GDM1 (cell line): ENCODE results near the gene PIBF1.
"Not testable (repeated sequence)": the region's sequence is repeated elsewhere in the genome, so short reads cannot be mapped to it uniquely, and the experiment has no call there.

Experiments
- DNase-seq: peaks from one replicate; lab custom pipeline; 2025; lab: John Stamatoyannopoulos, UW

PIBF1 gene

GRCh38 chr13:72823081-72823480, 41.1 kb downstream of the PIBF1 start:
- DNase-seq = no peak

DNA sequence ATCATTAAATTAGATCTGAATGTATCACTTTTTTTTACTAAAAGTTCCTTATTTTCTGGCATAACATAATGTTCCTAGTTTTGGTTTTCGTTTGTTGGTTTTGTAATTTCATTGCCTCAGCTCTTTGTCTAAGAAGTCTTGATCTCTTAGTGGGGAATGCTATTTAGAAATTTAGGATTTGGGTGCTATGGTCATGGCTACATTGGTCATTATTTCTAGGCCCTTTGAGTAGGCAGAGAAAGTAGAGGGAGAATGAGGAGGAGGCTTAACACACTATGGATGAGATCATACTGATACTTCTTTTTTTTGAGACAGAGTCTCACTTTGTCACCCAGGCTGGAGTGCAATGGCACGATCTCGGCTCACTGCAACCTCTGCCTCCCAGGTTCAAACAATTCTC, 41.8 kb downstream of the PIBF1 start:
- no peak for DNase-seq

- DNase-seq = no peak
Observed at GRCh38 chr13:72834601-72835000, 52.7 kb downstream of the PIBF1 start.

- DNase-seq = no peak
Observed at GRCh38 chr13:72839831-72840426, 58.0 kb downstream of the PIBF1 start.

GRCh38 chr13:72842991-72843390, 61.1 kb downstream of the PIBF1 start:
- DNase-seq = no peak

GRCh38 chr13:72845148-72845547, 63.2 kb downstream of the PIBF1 start:
- not testable (repeated sequence) for DNase-seq

DNA sequence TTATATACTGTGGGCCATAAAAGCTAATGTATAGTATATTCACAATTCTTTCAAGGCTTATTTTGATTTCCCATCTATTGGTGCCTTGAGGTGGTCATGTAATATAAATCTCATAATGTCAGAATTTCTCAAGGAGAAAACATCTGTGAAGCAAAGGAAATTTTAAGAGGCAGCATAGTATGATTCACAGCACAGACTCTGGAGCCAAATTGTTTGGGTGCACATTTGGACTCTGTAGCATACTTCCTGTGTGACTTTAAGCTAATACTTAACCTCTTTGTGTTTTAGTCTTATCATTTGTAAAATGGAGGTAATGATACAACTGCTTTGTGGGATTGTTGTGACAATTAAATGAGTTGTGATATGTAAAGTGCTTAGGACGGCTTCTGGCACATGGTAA, 67.6 kb downstream of the PIBF1 start:
- no peak for DNase-seq

DNA sequence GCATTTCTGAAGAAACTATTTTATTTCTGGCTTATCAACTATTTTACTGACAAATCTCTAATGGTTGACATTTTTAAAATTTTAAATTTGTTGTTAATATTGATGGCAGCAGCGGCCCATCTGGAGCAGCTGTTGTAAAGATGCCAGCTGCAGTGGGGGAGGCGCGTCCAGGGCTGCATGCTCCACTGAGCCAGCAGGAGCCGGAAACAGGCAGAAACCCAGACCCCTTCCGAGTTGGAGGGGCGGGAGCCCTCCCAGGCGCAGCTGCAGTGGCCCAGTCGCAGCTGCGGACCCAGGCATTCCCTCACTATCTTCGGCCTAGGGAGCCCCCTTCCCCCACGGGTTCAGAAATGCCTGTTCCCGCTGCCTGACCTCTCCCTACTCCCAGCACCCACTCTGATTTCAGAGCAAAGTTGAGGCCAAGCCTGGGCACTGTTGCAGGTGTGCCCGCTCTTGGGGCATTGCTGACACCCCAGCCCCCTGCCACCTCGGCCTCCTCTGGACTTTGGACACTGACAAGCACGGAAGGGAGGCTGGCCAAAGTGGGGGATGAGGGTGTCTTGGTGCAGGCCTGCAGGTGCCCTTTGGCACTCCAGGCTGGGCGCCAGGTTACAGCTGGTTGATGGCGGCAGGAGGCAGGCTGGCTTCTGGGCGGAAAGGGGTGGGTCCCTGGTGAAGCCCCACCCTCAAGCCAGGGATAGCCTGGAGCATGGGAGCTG, 69.2 kb downstream of the PIBF1 start:
- DNase-seq = no peak

- DNase-seq = no peak
Observed at GRCh38 chr13:72851678-72852014, 69.7 kb downstream of the PIBF1 start.

DNA sequence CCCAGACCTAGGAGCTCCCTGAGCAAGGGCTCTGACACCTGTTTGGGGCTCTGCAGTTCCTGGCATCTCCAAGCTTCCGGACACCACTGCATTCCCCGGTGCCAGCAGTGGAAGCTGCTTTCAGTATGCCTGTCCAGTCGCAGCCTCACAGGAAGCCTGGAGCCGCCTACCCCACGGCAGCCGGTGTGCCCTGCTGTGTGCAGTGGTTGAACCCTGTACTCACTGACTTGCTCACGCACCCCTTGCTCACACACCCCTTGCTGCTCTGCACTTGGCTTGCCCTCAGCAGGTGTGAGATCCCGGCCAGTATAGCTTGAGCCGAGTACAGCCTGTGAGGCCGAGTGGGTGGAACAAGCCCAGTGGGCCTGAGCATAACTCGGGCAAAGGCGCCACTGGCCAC, 70.3 kb downstream of the PIBF1 start:
- no peak for DNase-seq

GRCh38 chr13:72853000-72853399, 71.1 kb downstream of the PIBF1 start:
- no peak for DNase-seq

- DNase-seq = no peak
Observed at GRCh38 chr13:72864142-72865011, 82.4 kb downstream of the PIBF1 start.

GRCh38 chr13:72868229-72868628, 86.3 kb downstream of the PIBF1 start:
- no peak for DNase-seq

DNA sequence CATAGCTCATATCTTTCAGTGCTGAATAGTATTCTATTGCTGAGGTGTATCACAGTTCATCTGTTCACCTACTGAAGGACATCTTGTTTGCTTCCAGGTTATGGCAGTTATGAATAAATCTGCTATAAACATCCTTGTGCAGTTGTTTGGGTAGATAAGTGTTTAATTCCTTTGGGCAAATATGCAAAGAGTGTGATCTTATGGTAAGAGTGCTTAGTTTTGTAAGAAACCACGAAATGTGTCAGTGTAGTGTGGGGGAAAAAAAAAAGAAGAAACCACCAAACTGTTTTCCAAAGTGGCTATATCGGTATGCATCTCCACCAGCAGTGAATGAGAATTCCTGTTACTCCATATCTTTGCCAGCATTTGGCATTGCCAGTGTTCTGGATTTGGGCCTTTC, 93.3 kb downstream of the PIBF1 start:
- no peak for DNase-seq

DNA sequence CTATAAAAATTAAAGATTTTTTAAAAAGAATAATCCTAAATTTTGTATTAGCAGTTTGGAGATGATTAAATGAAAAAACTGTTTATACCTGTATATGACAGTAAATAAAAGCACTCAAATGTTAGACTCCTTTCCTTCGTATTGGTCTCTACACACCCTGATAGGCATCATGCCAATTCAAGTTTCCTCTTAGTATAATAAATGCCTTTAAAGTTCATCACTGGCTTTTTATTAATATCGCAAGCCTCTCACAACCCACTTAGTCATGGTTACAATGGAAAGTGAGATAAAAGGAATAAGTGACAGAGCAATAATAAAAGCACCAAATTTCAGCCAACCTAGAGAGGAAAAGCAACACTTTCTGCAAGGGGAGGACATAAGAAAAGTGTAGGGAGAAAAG, 102.2 kb downstream of the PIBF1 start:
- no peak for DNase-seq

DNA sequence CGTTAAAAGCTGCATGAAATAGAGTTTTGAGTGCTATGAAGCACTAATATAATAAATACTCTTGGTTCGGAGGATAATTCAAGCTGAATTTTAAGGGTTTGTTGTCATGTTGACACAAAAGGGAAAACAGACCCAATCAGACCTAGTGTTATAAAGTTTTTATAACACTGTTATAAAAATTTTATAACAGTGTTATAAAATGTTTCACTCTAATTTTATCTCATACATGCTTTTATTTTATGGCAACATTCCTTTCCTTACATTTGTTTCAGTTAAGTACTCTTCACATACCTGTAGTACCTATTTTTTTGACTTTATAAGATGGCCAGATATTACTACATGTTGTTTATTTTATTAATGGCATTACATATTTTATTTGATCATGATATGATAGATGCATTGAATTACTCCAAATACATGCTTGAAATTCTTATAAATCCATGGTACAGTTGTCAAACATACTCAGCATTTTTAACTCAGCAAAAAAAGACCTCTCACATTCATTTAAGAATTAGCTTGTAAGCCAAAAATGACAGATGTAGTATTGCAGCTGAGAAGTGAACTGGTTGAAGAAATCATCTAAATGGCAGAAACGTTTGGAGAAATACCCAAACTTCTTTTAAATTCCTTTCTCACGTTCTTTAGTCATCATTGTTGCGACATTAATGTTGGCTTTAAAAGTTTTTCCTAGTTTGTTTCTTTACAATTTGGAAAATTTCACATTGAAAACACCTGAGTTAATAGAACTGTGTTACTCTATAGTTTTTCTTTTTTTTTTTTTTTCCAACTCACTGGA, 104.5 kb downstream of the PIBF1 start:
- DNase-seq = no peak

DNA sequence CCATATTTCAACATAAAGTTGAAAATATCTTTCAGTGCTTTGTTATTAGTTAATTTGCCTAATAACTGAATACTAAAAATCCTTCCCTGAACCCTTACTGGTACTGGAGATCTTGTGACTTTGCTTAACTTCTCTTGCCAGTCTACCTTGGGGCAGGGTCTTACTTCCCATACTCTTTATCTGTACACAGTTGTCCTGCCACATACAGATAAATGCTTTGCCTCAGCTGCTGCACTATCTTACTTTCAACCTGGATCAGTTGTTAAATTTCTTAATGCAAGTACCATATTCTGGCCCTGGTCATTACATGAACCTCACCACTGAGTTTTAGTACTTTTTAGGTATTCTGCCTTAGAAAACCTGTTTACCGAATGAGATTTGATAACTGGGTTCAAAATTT, 107.6 kb downstream of the PIBF1 start:
- DNase-seq = no peak

- DNase-seq = no peak
Observed at GRCh38 chr13:72890546-72890945, 108.6 kb downstream of the PIBF1 start.

- no peak for DNase-seq
Observed at GRCh38 chr13:72891423-72891822, 109.5 kb downstream of the PIBF1 start.

GRCh38 chr13:72896869-72897268, 114.9 kb downstream of the PIBF1 start:
- no peak for DNase-seq

- DNase-seq = not testable (repeated sequence)
Observed at GRCh38 chr13:72901546-72901945, 119.6 kb downstream of the PIBF1 start.

DNA sequence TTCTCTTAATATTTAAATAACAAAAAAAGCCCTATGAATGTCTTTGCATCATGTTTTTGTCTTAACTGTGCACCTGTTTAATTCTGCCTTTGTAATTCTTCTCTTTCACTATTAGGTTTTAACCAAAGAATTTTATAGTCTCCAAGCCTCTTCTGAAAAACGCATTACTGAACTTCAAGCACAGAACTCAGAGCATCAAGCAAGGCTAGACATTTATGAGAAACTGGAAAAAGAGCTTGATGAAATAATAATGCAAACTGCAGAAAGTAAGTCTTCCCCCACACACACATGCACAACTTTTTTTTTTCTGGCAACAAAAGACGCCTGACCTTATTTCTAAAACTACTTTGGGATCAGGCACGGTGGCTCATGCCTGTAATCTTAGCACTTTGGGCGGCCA, 126.5 kb downstream of the PIBF1 start:
- DNase-seq = no peak
